GM15510 (cell line): ENCODE measurements around the gene RELT.

Experiments used
- POLR2A ChIP-seq: IDR thresholded peaks from 3 replicates; pipeline ENCODE4 v1.6.1; 2011; ENCODE audit warnings: borderline replicate concordance; ENCODE audit not compliant: insufficient read length; ENCODE audit errors: extremely low read depth

The RELT gene

GRCh38 chr11:73429121-73429750, 53.0 kb downstream of the RELT start:
- no peak for TF ChIP-seq POLR2A

GRCh38 chr11:73430326-73430725, 54.1 kb downstream of the RELT start:
- TF ChIP-seq POLR2A, result no peak

- no peak for TF ChIP-seq POLR2A
Observed at GRCh38 chr11:73431396-73431795, 55.2 kb downstream of the RELT start.

GRCh38 chr11:73439002-73439843, 63.0 kb downstream of the RELT start:
- TF ChIP-seq POLR2A, result no peak

GRCh38 chr11:73445980-73446379, 69.8 kb downstream of the RELT start:
- no peak for TF ChIP-seq POLR2A

- no peak for TF ChIP-seq POLR2A
Observed at GRCh38 chr11:73446766-73447165, 70.6 kb downstream of the RELT start.
